K562 (cell line): ENCODE results near the gene KIF4B. TPM values are rescaled to one million over a fixed set of nuclear protein-coding genes. Genes with fewer than 3 reads are reported as not detected.
"Not testable (repeated sequence)": the region's sequence is repeated elsewhere in the genome, so short reads cannot be mapped to it uniquely, and the experiment has no call there.

ENCODE experiments used
- ATAC-seq: fragments of 200-7000 bp; cut with Tn5 transposase; 3 replicates; pipeline ENCODE4 v1.9.1; 2020; ENCODE audit warnings: moderate library complexity
- BruUV-seq: library from RNA; stranded (reverse); fragments of 400-500 nt; replicated peaks from 2 replicates; lab custom pipeline; 2021; lab: Mats Ljungman, UMichigan
- CTCF ChIA-PET: fragments of 300-600 bp; formaldehyde crosslinking; extraction: SDS; loops from one replicate; lab custom pipeline; 2021; ENCODE audit warnings: low intra/inter-chr PET ratio; lab: Yijun Ruan, JAX
- POLR2A ChIA-PET: fragments of 300-600, 350-650 bp; sonication (Branson Sonifier 250); formaldehyde crosslinking; extraction: SDS; loops from one replicate; lab custom pipeline; 2021; ENCODE audit warnings: antibody characterized with exemption, inconsistent platforms; lab: Yijun Ruan, JAX
- DNase-seq, 4 experiments: peaks; one replicate each; pipeline versions ENCODE4 v3.0.0 to v3.0.0-alpha.2; 2011 to 2018; ENCODE audit warnings: low spot score in 3 of 4, mixed read lengths in 3 of 4; ENCODE audit errors: extremely low read depth in 1 of 4
- FAIRE-seq: peaks from 2 replicates; lab custom pipeline; 2011; peaks lifted over from hg19 to GRCh38; lab: Jason Lieb, UNC
- H2AFZ ChIP-seq: 2 replicates; pipeline ENCODE4 v1.6.0; 2011; ENCODE audit warnings: low read depth, low read length, control low read depth, inconsistent platforms
- H3K27ac ChIP-seq: fragments of 200-600 bp; 3 replicates; pipeline ENCODE4 v1.8.0; 2011; ENCODE audit warnings: low read depth, mild to moderate bottlenecking, control low read depth, inconsistent platforms, low read length, moderate library complexity, mixed read lengths; ENCODE audit errors: extremely low read depth
- H3K27me3 ChIP-seq, 2 experiments: fragments of 300-600 bp in 1 of 2; 2 replicates in 1 of 2; 3 replicates in 1 of 2; pipeline versions ENCODE4 v1.6.0 to v1.8.0; 2011; ENCODE audit warnings: inconsistent platforms in 2 of 2, low read length in 2 of 2, mild to moderate bottlenecking in 1 of 2, mixed read lengths in 1 of 2, moderate library complexity in 1 of 2; ENCODE audit not compliant: control insufficient read depth in 2 of 2, insufficient read depth in 2 of 2
- H3K36me3 ChIP-seq: fragments of 300-600 bp; 3 replicates; pipeline ENCODE4 v1.8.0; 2011; ENCODE audit warnings: mild to moderate bottlenecking, low read length, inconsistent platforms; ENCODE audit not compliant: control insufficient read depth, insufficient read depth
- H3K4me1 ChIP-seq, 2 experiments: fragments of 200-600 bp in 1 of 2; replicated peaks in 1 of 2; 2 replicates in 1 of 2; 3 replicates in 1 of 2; pipeline versions ENCODE4 v1.5.1 to v1.8.0; 2011; ENCODE audit warnings: inconsistent platforms in 2 of 2, low read length in 2 of 2, mild to moderate bottlenecking in 1 of 2, mixed read lengths in 1 of 2, moderate library complexity in 1 of 2; ENCODE audit not compliant: control insufficient read depth in 2 of 2, insufficient read depth in 2 of 2
- H3K4me2 ChIP-seq: 2 replicates; pipeline ENCODE4 v1.6.1; 2011; ENCODE audit warnings: low read length, control low read depth, inconsistent platforms, mixed read lengths; ENCODE audit not compliant: insufficient read depth
- H3K4me3 ChIP-seq: fragments of 200-600 bp; sonication (generic), shearing (Covaris generic); 2 replicates; pipeline ENCODE4 v1.5.1; 2016; ENCODE audit warnings: control low read depth, inconsistent platforms
- H3K79me2 ChIP-seq: fragments of 200-600 bp; 3 replicates; pipeline ENCODE4 v1.8.0; 2011; ENCODE audit warnings: low read length, inconsistent platforms; ENCODE audit not compliant: control insufficient read depth, insufficient read depth
- H3K9ac ChIP-seq, 2 experiments: 2 replicates each; pipeline versions ENCODE4 v1.6.0 to v1.6.1; 2011; ENCODE audit warnings: low read depth in 2 of 2, low read length in 2 of 2, control low read depth in 1 of 2, inconsistent platforms in 1 of 2, mild to moderate bottlenecking in 1 of 2, mixed read lengths in 1 of 2; ENCODE audit not compliant: insufficient read depth in 1 of 2
- H3K9me1 ChIP-seq: one replicate; pipeline ENCODE4 v1.6.0; 2011; ENCODE audit warnings: inconsistent platforms, mild to moderate bottlenecking, low read length, moderate library complexity; ENCODE audit not compliant: control insufficient read depth, insufficient read depth
- H3K9me3 ChIP-seq: replicated peaks from 2 replicates; pipeline ENCODE4 v1.5.1; 2011; ENCODE audit warnings: low read depth, low read length, inconsistent platforms; ENCODE audit not compliant: control insufficient read depth, insufficient read depth
- H4K20me1 ChIP-seq: replicated peaks from 2 replicates; pipeline ENCODE4 v1.6.1; 2011; ENCODE audit warnings: low read length, inconsistent platforms, mixed read lengths; ENCODE audit not compliant: control insufficient read depth, insufficient read depth
- SNIP1 ChIP-seq: fragments of 450-650 bp; IDR thresholded peaks from 2 replicates; pipeline ENCODE4 v1.7.1; 2017; ENCODE audit warnings: low read depth, mild to moderate bottlenecking
- WGBS: fragments of 100-300 bp; shearing (Covaris generic); methylation state at CpG from one replicate; pipeline ENCODE4 v1.1.6; 2016; ENCODE audit warnings: low coverage, mixed read lengths; ENCODE audit not compliant: insufficient coverage; ENCODE audit errors: missing lambda C conversion rate; 5-methylcytosine and 5-hydroxymethylcytosine counted together
- in situ Hi-C: fragments of 300-500 bp; cut with MboI; formaldehyde crosslinking; loops from 4 replicates; pipeline ENCODE4 v1.15.0; 2018; ENCODE audit warnings: inconsistent platforms, mixed read lengths
- intact Hi-C: fragments of 100-400 bp; cut with micrococcal nuclease; formaldehyde crosslinking; loops from 2 replicates; pipeline ENCODE4 v1.14.2; 2022
- polyA plus RNA-seq, 8 experiments: library from polyadenylated mRNA; depleted of rRNA in 4 of 8; stranded (reverse) in 5 of 8; unstranded in 3 of 8; fragments of >200 nt; fragmentation: Nextera tagmentation in 2 of 8; fragmentation: Illumina TruSeq in 1 of 8; extraction: Ambion mirVana in 2 of 8; extraction: Trizol in 1 of 8; gene quantifications; 2 replicates each; pipeline versions ENCODE4 v1.2.1 to v1.2.3, GENCODE V29; 2011 to 2014; ENCODE audit warnings: inconsistent platforms in 1 of 8, missing spikeins in 1 of 8
- total RNA-seq, 7 experiments: library from RNA; depleted of rRNA in 6 of 7; stranded (reverse); fragments of >200 nt in 6 of 7; fragmentation: Illumina TruSeq in 2 of 7; extraction: Trizol in 2 of 7; gene quantifications; 2 replicates each; pipeline versions ENCODE4 v1.2.1 to v1.2.3, GENCODE V29; 2011 to 2021; ENCODE audit warnings: low replicate concordance in 1 of 7

Gene KIF4B
- total and polyA plus RNA-seq, 9 of the 15 experiments (the other 6 are each of a cell fraction or from before 2014, with no cell fraction given): 0.01 to 0.09 (median 0.07) TPM; not detected in 2

GRCh38 chr5:155029240-155029639, 15.7 kb downstream of the KIF4B start:
- H3K27me3 ChIP-seq: no peaks in the 10 kb centered on the region
- 4% methylated on average over 1 of the region's 1 CpG for WGBS
- no peak overlapping the region for H2AFZ ChIP-seq
- DNase-seq: no peak
- H3K4me1 ChIP-seq: no peaks in the 10 kb centered on the region
- intact Hi-C loops: loop anchor here (2.0 kb wide), 1 partner anchor 56 kb away; no protein-coding TSS in a partner anchor
- no TSS peak for BruUV-seq
- H3K27ac ChIP-seq: no peak overlapping the region
- H3K9me3 ChIP-seq: no peaks in the 10 kb centered on the region
- no peak for FAIRE-seq
- H4K20me1 ChIP-seq: no peaks in the 10 kb centered on the region
- CTCF ChIA-PET: no interaction called here
- POLR2A ChIA-PET: interaction anchor here (0.6 kb wide), 1 partner anchor 224 kb away, joined by 3 read pairs; no protein-coding TSS in a partner anchor
- H3K4me3 ChIP-seq: no peak overlapping the region
- TF ChIP-seq SNIP1: no peak
- TF ChIP-seq, all 486 proteins: peak for 0
- no peaks in the 10 kb centered on the region for H3K9me1 ChIP-seq
- no peak overlapping the region for H3K9ac ChIP-seq
- in situ Hi-C loops: no loop called here
- ATAC-seq: no peak
- H3K36me3 ChIP-seq: no peaks in the 10 kb centered on the region
- H3K4me2 ChIP-seq: no peak overlapping the region
- H3K79me2 ChIP-seq: no peaks in the 10 kb centered on the region

DNA sequence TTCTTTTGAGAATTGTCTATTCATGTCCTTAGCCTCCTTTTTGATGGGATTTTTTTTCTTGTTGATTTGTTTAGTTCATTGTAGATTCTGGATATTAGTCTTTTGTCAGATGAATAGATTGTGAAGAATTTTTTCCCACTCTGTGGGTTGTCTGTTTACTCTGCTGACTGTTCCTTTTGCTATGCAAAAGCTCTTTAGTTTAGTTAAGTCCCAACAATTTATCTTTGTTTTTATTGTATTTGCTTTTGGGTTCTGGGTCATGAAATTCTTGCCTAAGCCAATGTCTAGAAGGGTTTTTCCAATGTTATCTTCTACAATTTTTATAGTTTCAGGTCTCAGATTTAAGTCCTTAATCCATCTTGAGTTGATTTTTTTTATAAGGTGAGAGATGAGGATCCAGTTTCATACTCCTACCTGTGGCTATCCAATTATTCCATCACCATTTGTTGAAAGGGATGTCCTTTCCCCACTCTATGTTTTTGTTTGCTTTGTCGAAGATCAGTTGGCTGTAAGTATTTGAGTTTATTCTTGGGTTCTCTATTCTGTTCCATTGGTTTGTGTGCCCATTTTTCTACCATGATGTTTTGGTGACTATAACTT, 20.7 kb downstream of the KIF4B start:
- H2AFZ ChIP-seq, H3K4me1 ChIP-seq, H3K4me2 ChIP-seq, FAIRE-seq, POLR2A ChIA-PET, BruUV-seq, H3K27me3 ChIP-seq, DNase-seq, H3K9ac ChIP-seq, intact Hi-C loops, H3K79me2 ChIP-seq, H3K9me1 ChIP-seq, H4K20me1 ChIP-seq, in situ Hi-C loops, ATAC-seq, H3K36me3 ChIP-seq, H3K4me3 ChIP-seq, H3K9me3 ChIP-seq, H3K27ac ChIP-seq: not testable (repeated sequence)
- WGBS: 0% methylated on average over 1 of the region's 1 CpG
- CTCF ChIA-PET: interaction anchor here (0.6 kb wide), 1 partner anchor 29 kb away, joined by 3 read pairs; no protein-coding TSS in a partner anchor
